Ovary (tissue), 3 donors: ENCODE data around the gene FAM219A.

Source experiments
- EP300 ChIP-seq: sonication (generic); formaldehyde crosslinking; IDR thresholded peaks from one replicate; pipeline ENCODE4 v1.6.1; 2017; ENCODE audit warnings: antibody characterized with exemption
- POLR2A ChIP-seq: fragments of 450-650 bp; IDR thresholded peaks from one replicate; pipeline ENCODE4 v1.6.1; 2017; ENCODE audit warnings: antibody characterized with exemption, mild to moderate bottlenecking, moderate library complexity
- TF ChIP-seq, protein P1 (sequence below), 3 donors: fragments of 450-650 bp in 2 of 3; fragments of 200-600 bp in 1 of 3; IDR thresholded peaks; one replicate each; pipeline versions ENCODE4 v1.5.1 to v1.8.0; 2016 to 2022; ENCODE audit warnings: antibody characterized with exemption in 3 of 3, mild to moderate bottlenecking in 1 of 3
- donor health status: DM: no; HTN: no; CAD: no.

DNA sequence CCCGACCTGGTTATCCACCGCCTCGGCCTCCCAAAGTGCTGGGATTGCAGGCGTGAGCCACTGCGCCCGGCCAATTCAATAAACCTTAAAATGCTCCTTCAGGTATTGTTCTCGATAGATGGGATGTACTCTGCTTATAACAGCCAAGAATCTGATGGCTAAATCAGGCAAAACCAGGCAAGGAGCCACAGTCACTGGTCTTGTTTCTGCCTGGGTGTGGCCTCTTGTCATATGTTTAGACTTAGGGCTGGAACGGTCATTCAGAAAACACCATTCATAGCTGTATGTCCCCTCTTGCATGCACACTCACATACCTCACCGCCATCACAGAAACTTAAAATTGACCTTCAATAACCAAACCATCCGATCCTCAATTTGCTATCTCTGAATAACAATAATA, 7.7 kb downstream of the FAM219A start:
- TF ChIP-seq, protein P1, sequence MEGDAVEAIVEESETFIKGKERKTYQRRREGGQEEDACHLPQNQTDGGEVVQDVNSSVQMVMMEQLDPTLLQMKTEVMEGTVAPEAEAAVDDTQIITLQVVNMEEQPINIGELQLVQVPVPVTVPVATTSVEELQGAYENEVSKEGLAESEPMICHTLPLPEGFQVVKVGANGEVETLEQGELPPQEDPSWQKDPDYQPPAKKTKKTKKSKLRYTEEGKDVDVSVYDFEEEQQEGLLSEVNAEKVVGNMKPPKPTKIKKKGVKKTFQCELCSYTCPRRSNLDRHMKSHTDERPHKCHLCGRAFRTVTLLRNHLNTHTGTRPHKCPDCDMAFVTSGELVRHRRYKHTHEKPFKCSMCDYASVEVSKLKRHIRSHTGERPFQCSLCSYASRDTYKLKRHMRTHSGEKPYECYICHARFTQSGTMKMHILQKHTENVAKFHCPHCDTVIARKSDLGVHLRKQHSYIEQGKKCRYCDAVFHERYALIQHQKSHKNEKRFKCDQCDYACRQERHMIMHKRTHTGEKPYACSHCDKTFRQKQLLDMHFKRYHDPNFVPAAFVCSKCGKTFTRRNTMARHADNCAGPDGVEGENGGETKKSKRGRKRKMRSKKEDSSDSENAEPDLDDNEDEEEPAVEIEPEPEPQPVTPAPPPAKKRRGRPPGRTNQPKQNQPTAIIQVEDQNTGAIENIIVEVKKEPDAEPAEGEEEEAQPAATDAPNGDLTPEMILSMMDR (IDR thresholded peaks at IDR 0.05), result no peak
- TF ChIP-seq EP300 (no peak), POLR2A (no peak)
